ENCODE data around the gene TOP1. TPM values are rescaled to one million over a fixed set of nuclear protein-coding genes. Genes with fewer than 3 reads are reported as not detected.

Gene TOP1
- total RNA-seq, 2 donors from 2014 or later = 78.8 to 82.5 TPM

DNA sequence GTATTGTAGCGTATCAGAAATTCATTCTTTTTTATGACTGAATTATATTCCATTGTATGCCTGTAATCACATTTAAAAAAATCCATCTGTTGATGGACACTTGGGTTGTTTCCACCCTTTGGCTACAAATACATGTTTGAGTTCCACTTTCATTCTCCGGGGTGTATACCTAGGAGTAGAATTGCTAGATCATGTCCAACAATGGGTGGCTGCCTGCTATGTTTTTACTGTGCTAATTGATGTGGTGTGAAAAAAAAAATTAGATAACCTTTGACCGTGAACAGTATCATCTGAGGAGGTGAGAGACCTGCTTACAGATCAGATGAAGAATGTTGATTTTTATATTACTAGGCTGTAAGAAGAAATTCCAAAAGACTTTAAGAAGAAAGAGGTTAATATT, 37.1 kb downstream of the TOP1 start:
- no peak for DNase-seq
- Histone ChIP-seq H3K4me3 (ENCODE audit: low read length) (no peak overlapping the region), H3K9ac (ENCODE audit: extremely low read depth, low read length, poor library complexity, severe bottlenecking) (no peak overlapping the region), H3K36me3 (ENCODE audit: control insufficient read depth, insufficient read depth, low read length) (peaks cover 69% of the 10 kb centered on the region), H3K9me3 (ENCODE audit: control insufficient read depth, low read length) (no peaks in the 10 kb centered on the region), H3K27ac (ENCODE audit: low read depth, low read length) (no peak overlapping the region), H3K4me1 (ENCODE audit: control insufficient read depth, insufficient read depth, low read length) (no peaks in the 10 kb centered on the region), H3K27me3 (ENCODE audit: control insufficient read depth, insufficient read depth, low read length, poor library complexity, severe bottlenecking) (no peaks in the 10 kb centered on the region)
- Mint-ChIP-seq H3K4me1 (peaks cover 4% of the 10 kb centered on the region), H3K9me3 (no peaks in the 10 kb centered on the region), H3K4me3 (no peak overlapping the region), H3K27ac (no peak overlapping the region), H3K36me3 (ENCODE audit: low read depth) (peaks cover 59% of the 10 kb centered on the region), H3K27me3 (ENCODE audit: insufficient read depth) (no peaks in the 10 kb centered on the region)
- TF ChIP-seq, protein P1, sequence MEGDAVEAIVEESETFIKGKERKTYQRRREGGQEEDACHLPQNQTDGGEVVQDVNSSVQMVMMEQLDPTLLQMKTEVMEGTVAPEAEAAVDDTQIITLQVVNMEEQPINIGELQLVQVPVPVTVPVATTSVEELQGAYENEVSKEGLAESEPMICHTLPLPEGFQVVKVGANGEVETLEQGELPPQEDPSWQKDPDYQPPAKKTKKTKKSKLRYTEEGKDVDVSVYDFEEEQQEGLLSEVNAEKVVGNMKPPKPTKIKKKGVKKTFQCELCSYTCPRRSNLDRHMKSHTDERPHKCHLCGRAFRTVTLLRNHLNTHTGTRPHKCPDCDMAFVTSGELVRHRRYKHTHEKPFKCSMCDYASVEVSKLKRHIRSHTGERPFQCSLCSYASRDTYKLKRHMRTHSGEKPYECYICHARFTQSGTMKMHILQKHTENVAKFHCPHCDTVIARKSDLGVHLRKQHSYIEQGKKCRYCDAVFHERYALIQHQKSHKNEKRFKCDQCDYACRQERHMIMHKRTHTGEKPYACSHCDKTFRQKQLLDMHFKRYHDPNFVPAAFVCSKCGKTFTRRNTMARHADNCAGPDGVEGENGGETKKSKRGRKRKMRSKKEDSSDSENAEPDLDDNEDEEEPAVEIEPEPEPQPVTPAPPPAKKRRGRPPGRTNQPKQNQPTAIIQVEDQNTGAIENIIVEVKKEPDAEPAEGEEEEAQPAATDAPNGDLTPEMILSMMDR (conservative IDR thresholded peaks at IDR 0.05) = no peak
- WGBS, 2 experiments (ENCODE audit: insufficient coverage in 1 of 2, insufficient read length in 1 of 2) = 94 to 95% methylated on average over 2 to 3 of the region's 3 CpGs

DNA sequence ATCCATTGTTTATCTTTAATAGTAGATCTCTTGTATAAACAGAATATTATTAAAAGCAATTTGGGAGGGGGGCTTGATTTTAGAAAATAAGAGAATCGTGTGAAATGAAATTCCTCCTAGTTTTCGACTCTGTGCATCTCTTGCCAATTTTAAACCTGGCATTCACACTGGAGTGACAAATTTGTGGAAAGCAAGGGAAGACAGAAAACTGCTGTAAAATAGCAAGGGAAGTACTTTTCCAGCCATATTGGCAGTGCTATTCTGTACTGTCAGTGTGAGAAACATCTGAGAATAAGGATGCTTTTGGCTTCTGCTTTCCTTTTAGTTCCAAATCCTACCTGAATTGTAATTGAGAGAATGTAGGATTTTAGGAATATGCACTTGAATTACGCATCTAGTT, 40.2 kb downstream of the TOP1 start:
- H3K27ac ChIP-seq (ENCODE audit: low read depth, low read length) = no peak overlapping the region
- Mint-ChIP-seq H3K4me3 (no peak overlapping the region), H3K27me3 (ENCODE audit: insufficient read depth) (no peaks in the 10 kb centered on the region), H3K4me1 (peaks cover 17% of the 10 kb centered on the region), H3K36me3 (ENCODE audit: low read depth) (peaks cover 36% of the 10 kb centered on the region), H3K9me3 (no peaks in the 10 kb centered on the region), H3K27ac (no peak overlapping the region)
- 90% methylated on average over 3 of the region's 3 CpGs; no CpG with 5 or more reads in 1 of the 2 experiments for WGBS, 2 experiments (ENCODE audit: insufficient coverage in 1 of 2, insufficient read length in 1 of 2)
- H3K4me1 ChIP-seq (ENCODE audit: control insufficient read depth, insufficient read depth, low read length) = no peaks in the 10 kb centered on the region
- H3K9ac ChIP-seq (ENCODE audit: extremely low read depth, low read length, poor library complexity, severe bottlenecking) = no peak overlapping the region
- H3K27me3 ChIP-seq (ENCODE audit: control insufficient read depth, insufficient read depth, low read length, poor library complexity, severe bottlenecking) = no peaks in the 10 kb centered on the region
- TF ChIP-seq, protein P1 (conservative IDR thresholded peaks at IDR 0.05) = no peak
- DNase-seq = no peak
- no peak overlapping the region for H3K4me3 ChIP-seq (ENCODE audit: low read length)
- no peaks in the 10 kb centered on the region for H3K9me3 ChIP-seq (ENCODE audit: control insufficient read depth, low read length)
- peaks cover 39% of the 10 kb centered on the region for H3K36me3 ChIP-seq (ENCODE audit: control insufficient read depth, insufficient read depth, low read length)

DNA sequence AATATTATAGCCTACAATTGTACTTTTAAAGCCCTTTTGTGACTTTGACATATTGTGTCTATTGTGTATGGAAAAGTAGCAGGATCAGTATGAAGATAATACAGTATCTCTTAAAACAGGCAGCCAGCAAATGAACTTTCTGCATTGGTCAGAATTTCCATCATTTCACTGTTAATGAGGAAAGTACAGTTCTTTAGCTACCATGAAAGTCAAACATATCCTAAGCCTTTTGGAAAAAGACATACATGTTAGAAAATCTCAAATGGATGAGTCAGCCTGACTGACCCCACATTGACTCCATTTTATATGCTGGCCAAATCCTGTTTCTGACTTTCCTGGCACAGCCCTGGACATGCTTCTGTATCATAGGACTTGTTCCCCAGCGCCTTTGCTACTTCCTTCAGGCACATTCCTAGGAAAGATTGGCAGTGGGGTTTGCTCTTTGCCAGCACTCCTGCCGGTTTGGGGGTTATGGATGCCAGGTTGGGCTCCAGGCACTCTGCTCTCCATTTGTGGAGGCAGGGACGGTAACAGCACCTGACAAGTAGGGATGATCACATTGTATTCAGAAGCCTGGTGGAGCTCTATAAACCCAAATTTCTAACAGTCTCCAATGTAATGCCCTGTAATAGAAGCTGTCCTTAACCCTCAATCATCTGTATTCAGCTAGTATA, 43.7 kb downstream of the TOP1 start:
- TF ChIP-seq, protein P1 (conservative IDR thresholded peaks at IDR 0.05) = no peak
- Mint-ChIP-seq H3K27me3 (ENCODE audit: insufficient read depth) (no peaks in the 10 kb centered on the region), H3K4me1 (peaks cover 23% of the 10 kb centered on the region), H3K36me3 (ENCODE audit: low read depth) (peaks cover 24% of the 10 kb centered on the region), H3K4me3 (no peak overlapping the region), H3K9me3 (no peaks in the 10 kb centered on the region), H3K27ac (no peak overlapping the region)
- WGBS, 2 experiments (ENCODE audit: insufficient coverage in 1 of 2, insufficient read length in 1 of 2) = 70 to 88% methylated on average over 2 to 3 of the region's 3 CpGs
- Histone ChIP-seq H3K9ac (ENCODE audit: extremely low read depth, low read length, poor library complexity, severe bottlenecking) (no peak overlapping the region), H3K4me3 (ENCODE audit: low read length) (no peak overlapping the region), H3K27ac (ENCODE audit: low read depth, low read length) (no peak overlapping the region), H3K4me1 (ENCODE audit: control insufficient read depth, insufficient read depth, low read length) (peaks cover 4% of the 10 kb centered on the region), H3K27me3 (ENCODE audit: control insufficient read depth, insufficient read depth, low read length, poor library complexity, severe bottlenecking) (no peaks in the 10 kb centered on the region), H3K9me3 (ENCODE audit: control insufficient read depth, low read length) (no peaks in the 10 kb centered on the region), H3K36me3 (ENCODE audit: control insufficient read depth, insufficient read depth, low read length) (peaks cover 41% of the 10 kb centered on the region)
- DNase-seq = no peak
